Endodermal cell (in vitro differentiated cells): ENCODE results near the gene PNPLA7. TPM values are rescaled to one million over a fixed set of nuclear protein-coding genes. Genes with fewer than 3 reads are reported as not detected.

ENCODE experiments used
- DNase-seq: peaks from one replicate; pipeline ENCODE4 v3.0.0-alpha.2; 2017
- H3K27ac ChIP-seq: 2 replicates; pipeline ENCODE4 v1.5.1; 2013; ENCODE audit warnings: mild to moderate bottlenecking, low read depth, low read length, moderate library complexity
- H3K27me3 ChIP-seq: 2 replicates; pipeline ENCODE4 v1.6.1; 2013; ENCODE audit warnings: mild to moderate bottlenecking, low read length, moderate library complexity; ENCODE audit not compliant: insufficient read depth, control insufficient read depth, poor library complexity, severe bottlenecking
- H3K36me3 ChIP-seq: 2 replicates; pipeline ENCODE4 v1.7.0; 2013; ENCODE audit warnings: mild to moderate bottlenecking, low read length, moderate library complexity; ENCODE audit not compliant: control insufficient read depth, insufficient read depth
- H3K4me1 ChIP-seq: one replicate; pipeline ENCODE4 v1.7.0; 2013; ENCODE audit warnings: low read length; ENCODE audit not compliant: control insufficient read depth, insufficient read depth
- H3K4me3 ChIP-seq: 2 replicates; pipeline ENCODE4 v1.5.1; 2013; ENCODE audit warnings: mild to moderate bottlenecking, low read length, moderate library complexity
- H3K9ac ChIP-seq: 2 replicates; pipeline ENCODE4 v1.6.1; 2013; ENCODE audit warnings: mild to moderate bottlenecking, low read length, moderate library complexity; ENCODE audit not compliant: poor library complexity, severe bottlenecking; ENCODE audit errors: extremely low read depth
- H3K9me3 ChIP-seq: 2 replicates; pipeline ENCODE4 v1.6.1; 2013; ENCODE audit warnings: mild to moderate bottlenecking, low read length, moderate library complexity; ENCODE audit not compliant: control insufficient read depth
- H3K27ac Mint-ChIP-seq: 2 replicates; pipeline ENCODE4 v1.8.0; 2020; ENCODE audit warnings: mixed read lengths
- H3K27me3 Mint-ChIP-seq: 2 replicates; pipeline ENCODE4 v1.8.0; 2021; ENCODE audit warnings: mild to moderate bottlenecking, mixed read lengths; ENCODE audit not compliant: insufficient read depth
- H3K36me3 Mint-ChIP-seq: 2 replicates; pipeline ENCODE4 v1.8.0; 2020; ENCODE audit warnings: low read depth, mixed read lengths
- H3K4me1 Mint-ChIP-seq: 2 replicates; pipeline ENCODE4 v1.8.0; 2020; ENCODE audit warnings: mixed read lengths
- H3K4me3 Mint-ChIP-seq: 2 replicates; pipeline ENCODE4 v1.8.0; 2020; ENCODE audit warnings: mild to moderate bottlenecking, moderate library complexity, mixed read lengths
- H3K9me3 Mint-ChIP-seq: 2 replicates; pipeline ENCODE4 v1.8.0; 2020; ENCODE audit warnings: mild to moderate bottlenecking, mixed read lengths
- CTCF ChIP-seq: fragments of 200-600 bp; sonication (generic); conservative IDR thresholded peaks from 2 replicates; pipeline ENCODE4 v1.5.0; 2021; ENCODE audit warnings: antibody characterized with exemption, mild to moderate bottlenecking
- WGBS, 2 experiments: methylation state at CpG; one replicate each; pipeline versions ENCODE4 v1.1.5 to v1.1.7; 2013; ENCODE audit warnings: missing lambda C conversion rate in 2 of 2, mixed read lengths in 1 of 2; ENCODE audit not compliant: insufficient coverage in 1 of 2, insufficient read length in 1 of 2; 5-methylcytosine and 5-hydroxymethylcytosine counted together
- total RNA-seq, 2 donors: library from RNA; stranded (reverse); fragmentation: NEBNext Ultra II Directional in 1 of 2; extraction: Animal tissue kit (Norgen Biotek cat#: 25700) in 1 of 2; gene quantifications; 2 replicates in 1 of 2; 3 replicates in 1 of 2; pipeline ENCODE4 v1.2.1, GENCODE V29; 2021

PNPLA7 gene
- total RNA-seq, 2 donors from 2014 or later, result 2.0 to 2.4 TPM

GRCh38 chr9:137530331-137530730, 19.9 kb downstream of the PNPLA7 start:
- Histone ChIP-seq H3K4me3 (no peak overlapping the region), H3K9ac (no peak overlapping the region), H3K9me3 (no peaks in the 10 kb centered on the region), H3K36me3 (no peaks in the 10 kb centered on the region), H3K4me1 (no peaks in the 10 kb centered on the region), H3K27me3 (no peaks in the 10 kb centered on the region), H3K27ac (no peak overlapping the region)
- Mint-ChIP-seq H3K4me3 (no peak overlapping the region), H3K27ac (no peak overlapping the region), H3K27me3 (no peaks in the 10 kb centered on the region), H3K4me1 (peaks cover 1% of the 10 kb centered on the region), H3K9me3 (peaks cover 6% of the 10 kb centered on the region), H3K36me3 (peaks cover 5% of the 10 kb centered on the region)
- 92 to 95% methylated on average over 5 of the region's 5 CpGs for WGBS, 2 experiments
- TF ChIP-seq CTCF, result no peak
- DNase-seq, result no peak

GRCh38 chr9:137524981-137525317, 25.3 kb downstream of the PNPLA7 start:
- no peak overlapping the region for H3K4me3 Mint-ChIP-seq
- H3K4me1 ChIP-seq, result no peaks in the 10 kb centered on the region
- no peaks in the 10 kb centered on the region for H3K36me3 ChIP-seq
- no peaks in the 10 kb centered on the region for H3K27me3 ChIP-seq
- 88 to 92% methylated on average over 1 to 4 of the region's 5 CpGs for WGBS, 2 experiments
- H3K9ac ChIP-seq, result no peak overlapping the region
- no peak overlapping the region for H3K27ac ChIP-seq
- H3K9me3 ChIP-seq, result no peaks in the 10 kb centered on the region
- H3K9me3 Mint-ChIP-seq, result no peaks in the 10 kb centered on the region
- TF ChIP-seq CTCF, result no peak
- no peak overlapping the region for H3K27ac Mint-ChIP-seq
- no peak overlapping the region for H3K4me3 ChIP-seq
- no peaks in the 10 kb centered on the region for H3K27me3 Mint-ChIP-seq
- no peaks in the 10 kb centered on the region for H3K4me1 Mint-ChIP-seq
- no peaks in the 10 kb centered on the region for H3K36me3 Mint-ChIP-seq
- no peak for DNase-seq

DNA sequence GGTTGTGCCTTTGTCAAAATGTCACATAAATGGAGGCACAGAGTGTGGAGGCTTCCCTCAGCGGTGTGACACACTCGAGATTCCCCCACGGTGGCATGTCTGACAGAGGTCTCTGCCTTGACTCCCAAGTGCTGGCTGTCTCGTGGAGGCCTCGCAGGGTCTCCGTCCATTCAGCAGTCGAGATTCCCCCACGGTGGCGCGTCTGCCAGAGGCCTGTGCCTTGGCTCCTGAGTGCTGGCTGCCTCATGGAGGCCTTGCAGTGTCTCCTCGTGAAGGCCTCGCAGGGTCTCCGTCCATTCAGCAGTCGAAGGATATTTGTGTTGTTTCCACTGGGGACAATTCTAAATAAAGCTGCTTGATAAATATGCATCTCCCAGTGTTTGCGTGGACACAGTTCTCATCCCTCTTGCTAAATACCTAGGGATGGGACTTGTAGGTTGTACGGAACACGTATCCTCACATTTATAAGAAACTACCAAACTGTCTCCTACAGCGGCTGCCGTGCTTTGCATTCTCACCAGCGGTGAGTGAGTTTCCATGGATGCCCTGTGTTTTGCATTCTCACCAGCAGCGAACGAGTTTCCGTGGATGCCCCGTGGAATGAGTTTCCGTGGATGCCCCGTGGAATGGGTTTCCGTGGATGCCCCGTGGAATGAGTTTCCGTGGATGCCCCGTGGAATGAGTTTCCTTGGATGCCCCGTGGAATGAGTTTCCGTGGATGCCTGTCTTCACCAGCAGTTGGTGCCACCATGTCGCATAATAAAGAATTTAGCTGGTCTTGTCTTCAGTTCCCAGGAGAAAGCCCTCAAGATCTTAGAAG, 25.8 kb downstream of the PNPLA7 start:
- Histone ChIP-seq H3K27me3 (no peaks in the 10 kb centered on the region), H3K9me3 (no peaks in the 10 kb centered on the region), H3K4me1 (no peaks in the 10 kb centered on the region), H3K4me3 (no peak overlapping the region), H3K9ac (no peak overlapping the region), H3K36me3 (no peaks in the 10 kb centered on the region), H3K27ac (no peak overlapping the region)
- 91 to 94% methylated on average over 32 to 33 of the region's 33 CpGs for WGBS, 2 experiments
- no peaks in the 10 kb centered on the region for H3K36me3 Mint-ChIP-seq
- no peak for TF ChIP-seq CTCF
- no peak overlapping the region for H3K4me3 Mint-ChIP-seq
- no peak overlapping the region for H3K27ac Mint-ChIP-seq
- H3K9me3 Mint-ChIP-seq, result no peaks in the 10 kb centered on the region
- no peaks in the 10 kb centered on the region for H3K27me3 Mint-ChIP-seq
- no peak for DNase-seq
- H3K4me1 Mint-ChIP-seq, result no peaks in the 10 kb centered on the region
